OCI-LY7 (cell line): ENCODE results near the gene ADAMTS20. TPM values are rescaled to one million over a fixed set of nuclear protein-coding genes. Genes with fewer than 3 reads are reported as not detected.

Source experiments
- BruUV-seq: library from RNA; stranded (reverse); fragments of 400-500 nt; replicated peaks from 2 replicates; lab custom pipeline; 2021; lab: Mats Ljungman, UMichigan
- CTCF ChIA-PET: fragments of 300-600 bp; sonication (Branson Sonifier 250); formaldehyde crosslinking; loops from one replicate; lab custom pipeline; 2022; ENCODE audit warnings: antibody characterized with exemption; ENCODE audit not compliant: unreplicated experiment; lab: Charles Lee
- POLR2A ChIA-PET: fragments of 300-600 bp; sonication (Branson Sonifier 250); formaldehyde crosslinking; loops from one replicate; lab custom pipeline; 2022; ENCODE audit warnings: antibody characterized with exemption; lab: Charles Lee
- DNase-seq: peaks from one replicate; pipeline ENCODE4 v3.0.0-alpha.2; 2015; ENCODE audit warnings: low spot score
- H2AFZ ChIP-seq: fragments of 200-600 bp; sonication (generic), shearing (Covaris generic); 2 replicates; pipeline ENCODE4 v1.6.1; 2014; ENCODE audit warnings: mild to moderate bottlenecking, antibody characterized with exemption, low read length, moderate library complexity
- H3K27ac ChIP-seq: fragments of 200-600 bp; sonication (generic); 2 replicates; pipeline ENCODE4 v1.5.1; 2014; ENCODE audit warnings: mixed run types, low read depth, mild to moderate bottlenecking, moderate library complexity, low read length, inconsistent platforms; ENCODE audit not compliant: poor library complexity, severe bottlenecking
- H3K36me3 ChIP-seq: fragments of 200-600 bp; sonication (generic); 2 replicates; pipeline ENCODE4 v1.6.1; 2014; ENCODE audit warnings: mild to moderate bottlenecking, antibody characterized with exemption, low read length, moderate library complexity, mixed read lengths; ENCODE audit not compliant: insufficient read depth
- H3K4me1 ChIP-seq: fragments of 200-600 bp; sonication (generic); 2 replicates; pipeline ENCODE4 v1.5.1; 2014; ENCODE audit warnings: mild to moderate bottlenecking, low read length; ENCODE audit not compliant: insufficient read depth, poor library complexity, severe bottlenecking
- H3K4me2 ChIP-seq: fragments of 200-600 bp; sonication (generic); 2 replicates; pipeline ENCODE4 v1.6.1; 2014; ENCODE audit warnings: mild to moderate bottlenecking, low read length
- H3K4me3 ChIP-seq: fragments of 200-600 bp; sonication (generic); 2 replicates; pipeline ENCODE4 v1.5.1; 2014; ENCODE audit warnings: mild to moderate bottlenecking, low read depth, low read length; ENCODE audit not compliant: poor library complexity, severe bottlenecking
- H3K79me2 ChIP-seq: fragments of 200-600 bp; sonication (generic); 2 replicates; pipeline ENCODE4 v1.6.1; 2016; ENCODE audit warnings: low read depth, mild to moderate bottlenecking, low read length, moderate library complexity, mixed read lengths; ENCODE audit not compliant: insufficient read depth
- H3K9me2 ChIP-seq: fragments of 200-600 bp; sonication (generic); 2 replicates; pipeline ENCODE4 v1.6.1; 2016; ENCODE audit warnings: mild to moderate bottlenecking, low read length, mixed read lengths; ENCODE audit not compliant: insufficient read depth
- H3K9me3 ChIP-seq: fragments of 200-600 bp; sonication (generic); 2 replicates; pipeline ENCODE4 v1.6.1; 2014; ENCODE audit warnings: mild to moderate bottlenecking, mixed run types, low read length, mixed read lengths
- H4K20me1 ChIP-seq: fragments of 200-600 bp; sonication (generic); 2 replicates; pipeline ENCODE4 v1.6.1; 2014; ENCODE audit warnings: mild to moderate bottlenecking, antibody characterized with exemption, low read length, moderate library complexity, mixed read lengths; ENCODE audit not compliant: insufficient read depth
- EZH2phosphoT487 ChIP-seq: fragments of 200-600 bp; sonication (generic); IDR thresholded peaks from 2 replicates; pipeline ENCODE4 v1.6.1; 2018; ENCODE audit warnings: low read depth, borderline replicate concordance, mild to moderate bottlenecking, mixed run types, antibody characterized with exemption, low read length, moderate library complexity, mixed read lengths
- intact Hi-C: fragments of 100-400 bp; cut with micrococcal nuclease; formaldehyde crosslinking; loops from one replicate; pipeline ENCODE4 v1.10.0; 2022; ENCODE audit not compliant: unreplicated experiment
- total RNA-seq, 2 experiments: library from RNA; depleted of rRNA in 1 of 2; stranded (reverse); fragments of >200 nt in 1 of 2; shearing (Covaris generic) in 1 of 2; gene quantifications; 2 replicates each; pipeline ENCODE4 v1.2.3, GENCODE V29; 2014 to 2022
- TF ChIP-seq, protein P1 (sequence below): fragments of 200-600 bp; sonication (generic); conservative IDR thresholded peaks from 2 replicates; pipeline ENCODE4 v1.5.1; 2014; ENCODE audit warnings: mild to moderate bottlenecking, antibody characterized with exemption, low read length, moderate library complexity, mixed read lengths

ADAMTS20 gene
- total RNA-seq, 2 experiments from 2014 or later: not detected

DNA sequence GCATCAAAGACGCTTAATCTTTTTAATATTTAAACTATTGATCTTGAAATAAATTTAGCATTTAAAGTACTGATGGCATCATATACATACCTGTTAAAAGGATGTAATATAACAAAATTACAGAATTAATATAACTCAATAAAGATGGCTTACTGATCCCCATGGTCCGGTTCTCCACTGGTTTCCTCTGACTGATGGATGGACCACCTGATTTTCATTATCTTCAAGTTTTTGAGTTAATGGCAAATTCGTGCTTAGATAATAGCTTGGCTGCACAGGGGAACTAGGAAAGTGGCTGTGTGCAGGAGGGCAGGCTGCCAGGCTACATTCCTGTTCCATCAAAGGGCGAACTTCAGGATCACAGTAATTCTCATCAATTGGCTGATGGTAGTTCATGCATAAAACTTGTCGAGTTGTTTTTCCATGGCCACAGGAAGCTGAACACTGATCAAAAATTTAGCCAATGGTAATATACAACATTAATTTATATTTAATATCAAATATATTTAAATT lies 123.9 kb downstream of the ADAMTS20 start:
- H2AFZ ChIP-seq: no peak overlapping the region
- H3K79me2 ChIP-seq: no peaks in the 10 kb centered on the region
- no peak overlapping the region for H3K27ac ChIP-seq
- no peaks in the 10 kb centered on the region for H4K20me1 ChIP-seq
- no TSS peak for BruUV-seq
- DNase-seq: no peak
- no peaks in the 10 kb centered on the region for H3K36me3 ChIP-seq
- no peak overlapping the region for H3K4me2 ChIP-seq
- CTCF ChIA-PET: no interaction called here
- H3K9me2 ChIP-seq: no peaks in the 10 kb centered on the region
- intact Hi-C loops: no loop called here
- POLR2A ChIA-PET: no interaction called here
- no peak for TF ChIP-seq EZH2phosphoT487
- TF ChIP-seq, protein P1, sequence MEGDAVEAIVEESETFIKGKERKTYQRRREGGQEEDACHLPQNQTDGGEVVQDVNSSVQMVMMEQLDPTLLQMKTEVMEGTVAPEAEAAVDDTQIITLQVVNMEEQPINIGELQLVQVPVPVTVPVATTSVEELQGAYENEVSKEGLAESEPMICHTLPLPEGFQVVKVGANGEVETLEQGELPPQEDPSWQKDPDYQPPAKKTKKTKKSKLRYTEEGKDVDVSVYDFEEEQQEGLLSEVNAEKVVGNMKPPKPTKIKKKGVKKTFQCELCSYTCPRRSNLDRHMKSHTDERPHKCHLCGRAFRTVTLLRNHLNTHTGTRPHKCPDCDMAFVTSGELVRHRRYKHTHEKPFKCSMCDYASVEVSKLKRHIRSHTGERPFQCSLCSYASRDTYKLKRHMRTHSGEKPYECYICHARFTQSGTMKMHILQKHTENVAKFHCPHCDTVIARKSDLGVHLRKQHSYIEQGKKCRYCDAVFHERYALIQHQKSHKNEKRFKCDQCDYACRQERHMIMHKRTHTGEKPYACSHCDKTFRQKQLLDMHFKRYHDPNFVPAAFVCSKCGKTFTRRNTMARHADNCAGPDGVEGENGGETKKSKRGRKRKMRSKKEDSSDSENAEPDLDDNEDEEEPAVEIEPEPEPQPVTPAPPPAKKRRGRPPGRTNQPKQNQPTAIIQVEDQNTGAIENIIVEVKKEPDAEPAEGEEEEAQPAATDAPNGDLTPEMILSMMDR: no peak
- no peaks in the 10 kb centered on the region for H3K9me3 ChIP-seq
- H3K4me1 ChIP-seq: no peaks in the 10 kb centered on the region
- H3K4me3 ChIP-seq: no peak overlapping the region

DNA sequence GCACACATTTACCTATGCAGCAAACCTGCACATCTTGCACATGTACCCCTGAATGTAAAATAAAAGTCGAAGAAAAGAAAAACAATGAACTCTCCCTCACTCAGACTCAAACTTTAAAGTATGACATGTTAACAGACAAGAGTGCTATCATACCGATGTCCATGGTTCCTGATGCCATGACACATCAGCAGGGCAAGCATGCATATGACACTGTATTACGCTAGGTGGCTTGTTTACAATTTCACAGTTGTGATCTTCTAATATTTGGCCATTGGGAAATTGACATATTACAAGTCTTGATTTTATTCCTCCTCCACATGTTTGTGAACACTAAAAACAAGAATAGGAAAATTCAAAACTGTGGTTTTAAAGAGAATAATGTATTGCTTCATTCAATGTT lies 126.6 kb downstream of the ADAMTS20 start:
- no peaks in the 10 kb centered on the region for H3K9me3 ChIP-seq
- no peak overlapping the region for H3K27ac ChIP-seq
- ChIA-PET CTCF (no interaction called here), POLR2A (no interaction called here)
- no peaks in the 10 kb centered on the region for H3K9me2 ChIP-seq
- no peak overlapping the region for H3K4me3 ChIP-seq
- no TSS peak for BruUV-seq
- H3K36me3 ChIP-seq: no peaks in the 10 kb centered on the region
- H3K4me2 ChIP-seq: no peak overlapping the region
- no peaks in the 10 kb centered on the region for H3K4me1 ChIP-seq
- no peaks in the 10 kb centered on the region for H3K79me2 ChIP-seq
- no peaks in the 10 kb centered on the region for H4K20me1 ChIP-seq
- no peak overlapping the region for H2AFZ ChIP-seq
- TF ChIP-seq EZH2phosphoT487: no peak
- TF ChIP-seq, protein P1: no peak
- intact Hi-C loops: no loop called here
- no peak for DNase-seq

DNA sequence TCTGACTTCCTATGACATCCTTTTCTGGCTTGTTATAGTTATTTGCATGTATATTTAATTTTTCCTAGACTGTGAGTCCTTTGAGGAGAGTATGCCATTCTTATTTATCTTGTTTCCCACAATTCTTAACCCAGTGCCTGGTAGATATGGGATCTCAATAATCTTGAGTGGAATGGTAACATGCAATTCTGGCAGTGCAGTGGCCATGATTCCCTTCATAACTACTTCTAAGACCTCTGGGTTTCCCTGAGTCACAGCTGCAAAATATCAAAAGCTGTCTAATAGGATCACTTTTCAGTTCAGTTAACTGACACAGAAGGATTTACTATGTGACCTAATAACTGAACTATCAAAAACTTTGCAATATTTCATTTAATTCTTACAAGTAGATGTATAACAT lies 135.0 kb downstream of the ADAMTS20 start:
- BruUV-seq: no TSS peak
- CTCF ChIA-PET: no interaction called here

More for the DNA sequence above, 135.0 kb downstream of the ADAMTS20 start:
- TF ChIP-seq EZH2phosphoT487: no peak
- TF ChIP-seq, protein P1: no peak
- Histone ChIP-seq H3K4me1 (no peaks in the 10 kb centered on the region), H3K4me2 (no peak overlapping the region), H3K79me2 (no peaks in the 10 kb centered on the region), H3K27ac (no peak overlapping the region), H3K4me3 (no peak overlapping the region), H3K36me3 (no peaks in the 10 kb centered on the region), H2AFZ (no peak overlapping the region), H3K9me2 (no peaks in the 10 kb centered on the region), H4K20me1 (no peaks in the 10 kb centered on the region), H3K9me3 (no peaks in the 10 kb centered on the region)
- intact Hi-C loops: no loop called here
- POLR2A ChIA-PET: interaction anchor here (0.6 kb wide), 1 partner anchor 276 kb away, joined by 3 read pairs; no protein-coding TSS in a partner anchor
- DNase-seq: no peak
